ENCODE measurements around the gene PDIA5. TPM values are rescaled to one million over a fixed set of nuclear protein-coding genes. Genes with fewer than 3 reads are reported as not detected.

Gene PDIA5
- total RNA-seq, 1 donor from 2014 or later: 119 TPM

- no peak for DNase-seq (ENCODE audit: extremely low read depth, low read depth, low spot score)
These were observed 27.6 kb upstream of the PDIA5 start for GRCh38 chr3:123039178-123039577.

GRCh38 chr3:123042413-123042812 is 24.4 kb upstream of the PDIA5 start:
- no peak for DNase-seq (ENCODE audit: extremely low read depth, low read depth, low spot score)

- no peak for DNase-seq (ENCODE audit: extremely low read depth, low read depth, low spot score)
These were observed 21.7 kb upstream of the PDIA5 start for GRCh38 chr3:123044981-123045763.

- no peak for DNase-seq (ENCODE audit: extremely low read depth, low read depth, low spot score)
These were observed 20.4 kb upstream of the PDIA5 start for GRCh38 chr3:123046262-123047061.

GRCh38 chr3:123047062-123047319 is 19.8 kb upstream of the PDIA5 start:
- DNase-seq (ENCODE audit: extremely low read depth, low read depth, low spot score): no peak

- DNase-seq (ENCODE audit: extremely low read depth, low read depth, low spot score): no peak
These were observed 18.2 kb upstream of the PDIA5 start for GRCh38 chr3:123048480-123049237.

- no peak for DNase-seq (ENCODE audit: extremely low read depth, low read depth, low spot score)
These were observed 16.2 kb upstream of the PDIA5 start for GRCh38 chr3:123050666-123051065.

GRCh38 chr3:123053107-123053506 is 13.7 kb upstream of the PDIA5 start:
- no peak for DNase-seq (ENCODE audit: extremely low read depth, low read depth, low spot score)

GRCh38 chr3:123054109-123054778 is 12.6 kb upstream of the PDIA5 start:
- DNase-seq (ENCODE audit: extremely low read depth, low read depth, low spot score): no peak

GRCh38 chr3:123054931-123055330 is 11.9 kb upstream of the PDIA5 start:
- no peak for DNase-seq (ENCODE audit: extremely low read depth, low read depth, low spot score)

- no peak for DNase-seq (ENCODE audit: extremely low read depth, low read depth, low spot score)
These were observed 11.5 kb upstream of the PDIA5 start for GRCh38 chr3:123055352-123055751.

GRCh38 chr3:123058505-123058904 is 8.3 kb upstream of the PDIA5 start:
- no peak for DNase-seq (ENCODE audit: extremely low read depth, low read depth, low spot score)

GRCh38 chr3:123060054-123060453 is 6.8 kb upstream of the PDIA5 start:
- DNase-seq (ENCODE audit: extremely low read depth, low read depth, low spot score): no peak

- no peak for DNase-seq (ENCODE audit: extremely low read depth, low read depth, low spot score)
These were observed 5.0 kb upstream of the PDIA5 start for GRCh38 chr3:123061856-123062255.

- no peak for DNase-seq (ENCODE audit: extremely low read depth, low read depth, low spot score)
These were observed 3.8 kb upstream of the PDIA5 start for GRCh38 chr3:123063034-123063433.

- DNase-seq (ENCODE audit: extremely low read depth, low read depth, low spot score): no peak
These were observed 2.3 kb upstream of the PDIA5 start for GRCh38 chr3:123064506-123064905.

GRCh38 chr3:123064914-123065313 is 1.9 kb upstream of the PDIA5 start:
- no peak for DNase-seq (ENCODE audit: extremely low read depth, low read depth, low spot score)

GRCh38 chr3:123066599-123066895 is 278 bp upstream of the PDIA5 start:
- DNase-seq (ENCODE audit: extremely low read depth, low read depth, low spot score): no peak

- DNase-seq (ENCODE audit: extremely low read depth, low read depth, low spot score): no peak
These were observed 1.1 kb downstream of the PDIA5 start for GRCh38 chr3:123067689-123068600.

Measured in glomerular endothelial cell (primary cell).